Neural cell (in vitro differentiated cells): Measurements from ENCODE around the gene MBD5. TPM values are rescaled to one million over a fixed set of nuclear protein-coding genes. Genes with fewer than 3 reads are reported as not detected.

Source experiments
- H2AFZ ChIP-seq: fragments of 200-600, 300-800 bp; sonication (generic), shearing (Covaris generic); 2 replicates; pipeline ENCODE4 v1.6.0; 2014; ENCODE audit warnings: low read depth, mild to moderate bottlenecking, antibody characterized with exemption, low read length, moderate library complexity
- H3F3A ChIP-seq: fragments of 200-600 bp; shearing (Covaris generic); 2 replicates; pipeline ENCODE4 v1.6.1; 2016; ENCODE audit warnings: mild to moderate bottlenecking, moderate library complexity, mixed read lengths, antibody characterized with exemption, low read length; ENCODE audit not compliant: insufficient read depth, poor library complexity, severe bottlenecking
- H3K27ac ChIP-seq: fragments of 200-600, 300-800 bp; sonication (generic), shearing (Covaris generic); 2 replicates; pipeline ENCODE4 v1.5.1; 2014; ENCODE audit warnings: mild to moderate bottlenecking, low read length, moderate library complexity
- H3K27me3 ChIP-seq: fragments of 300-800, 200-600 bp; sonication (generic), shearing (Covaris generic); 2 replicates; pipeline ENCODE4 v1.6.0; 2014; ENCODE audit warnings: mild to moderate bottlenecking, low read depth, low read length, moderate library complexity; ENCODE audit not compliant: insufficient read depth
- H3K36me3 ChIP-seq: fragments of 300-800, 200-600 bp; sonication (generic), shearing (Covaris generic); 2 replicates; pipeline ENCODE4 v1.5.1; 2014; ENCODE audit warnings: mild to moderate bottlenecking, antibody characterized with exemption, low read length, moderate library complexity; ENCODE audit not compliant: insufficient read depth
- H3K4me2 ChIP-seq: fragments of 300-800, 200-600 bp; sonication (generic), shearing (Covaris generic); 2 replicates; pipeline ENCODE4 v1.6.0; 2014; ENCODE audit warnings: mild to moderate bottlenecking, low read length
- H3K4me3 ChIP-seq: fragments of 300-800, 200-600 bp; sonication (generic), shearing (Covaris generic); 2 replicates; pipeline ENCODE4 v1.5.1; 2014; ENCODE audit warnings: mild to moderate bottlenecking, low read length, moderate library complexity
- H3K79me2 ChIP-seq: fragments of 200-600 bp; shearing (Covaris generic); replicated peaks from 2 replicates; pipeline ENCODE4 v1.6.0; 2014; ENCODE audit warnings: mild to moderate bottlenecking, low read length, moderate library complexity; ENCODE audit not compliant: insufficient read depth
- H3K9ac ChIP-seq: fragments of 300-800, 200-600 bp; sonication (generic), shearing (Covaris generic); 2 replicates; pipeline ENCODE4 v1.6.1; 2016; ENCODE audit warnings: mild to moderate bottlenecking, low read length, mixed read lengths
- H3K9me2 ChIP-seq: fragments of 200-600 bp; shearing (Covaris generic); 2 replicates; pipeline ENCODE4 v1.6.1; 2016; ENCODE audit warnings: mild to moderate bottlenecking, low read length, mixed read lengths; ENCODE audit not compliant: insufficient read depth
- H3K9me3 ChIP-seq: fragments of 200-600, 300-800 bp; sonication (generic), shearing (Covaris generic); 2 replicates; pipeline ENCODE4 v1.6.1; 2016; ENCODE audit warnings: mild to moderate bottlenecking, mixed run types, low read length, moderate library complexity, mixed read lengths
- H4K20me1 ChIP-seq: fragments of 200-600 bp; shearing (Covaris generic); 2 replicates; pipeline ENCODE4 v1.6.1; 2016; ENCODE audit warnings: mild to moderate bottlenecking, mixed run types; ENCODE audit not compliant: insufficient read depth
- EP300 ChIP-seq: fragments of 450-650 bp; conservative IDR thresholded peaks from 2 replicates; pipeline ENCODE4 v1.6.1; 2014; ENCODE audit warnings: antibody characterized with exemption, mild to moderate bottlenecking, moderate library complexity; ENCODE audit not compliant: poor library complexity, severe bottlenecking
- EZH2 ChIP-seq: fragments of 200-600, 300-800 bp; shearing (Covaris generic), sonication (generic); IDR thresholded peaks from 2 replicates; pipeline ENCODE4 v1.6.1; 2014; ENCODE audit warnings: antibody characterized with exemption, low read length, borderline replicate concordance, mild to moderate bottlenecking; ENCODE audit not compliant: insufficient read depth, poor library complexity, severe bottlenecking
- MXI1 ChIP-seq: fragments of 450-650 bp; conservative IDR thresholded peaks from 2 replicates; pipeline ENCODE4 v1.6.1; 2014; ENCODE audit warnings: antibody characterized with exemption, mild to moderate bottlenecking; ENCODE audit not compliant: poor library complexity, severe bottlenecking
- POLR2AphosphoS5 ChIP-seq: IDR thresholded peaks from 2 replicates; pipeline ENCODE4 v1.6.1; 2012
- RAD21 ChIP-seq: fragments of 450-650 bp; conservative IDR thresholded peaks from 2 replicates; pipeline ENCODE4 v1.6.1; 2014; ENCODE audit warnings: antibody characterized with exemption, mild to moderate bottlenecking, moderate library complexity
- SMC3 ChIP-seq: fragments of 450-650 bp; conservative IDR thresholded peaks from 2 replicates; pipeline ENCODE4 v1.6.1; 2014; ENCODE audit warnings: antibody characterized with exemption, mild to moderate bottlenecking, moderate library complexity; ENCODE audit not compliant: poor library complexity
- TAF1 ChIP-seq: IDR thresholded peaks from 2 replicates; pipeline ENCODE4 v1.6.1; 2012; ENCODE audit warnings: low read depth
- polyA plus RNA-seq: library from polyadenylated mRNA; depleted of rRNA; stranded (reverse); fragments of >200 nt; gene quantifications from 2 replicates; pipeline ENCODE4 v1.2.3, GENCODE V29; 2014
- TF ChIP-seq, protein P1 (sequence below): fragments of 450-650 bp; IDR thresholded peaks from 2 replicates; pipeline ENCODE4 v1.5.1; 2014; ENCODE audit warnings: antibody characterized with exemption, mild to moderate bottlenecking, moderate library complexity; ENCODE audit not compliant: poor library complexity, severe bottlenecking
- TF ChIP-seq, protein P2 (sequence below): IDR thresholded peaks from 2 replicates; pipeline ENCODE4 v1.6.1; 2012; ENCODE audit warnings: borderline replicate concordance

Gene MBD5
- polyA plus RNA-seq, 1 donor from 2014 or later: 9.7 TPM

GRCh38 chr2:148540022-148540421, 519.1 kb downstream of the MBD5 start:
- no peak overlapping the region for H3K4me3 ChIP-seq
- H3K36me3 ChIP-seq: no peaks in the 10 kb centered on the region
- TF ChIP-seq, protein P1, sequence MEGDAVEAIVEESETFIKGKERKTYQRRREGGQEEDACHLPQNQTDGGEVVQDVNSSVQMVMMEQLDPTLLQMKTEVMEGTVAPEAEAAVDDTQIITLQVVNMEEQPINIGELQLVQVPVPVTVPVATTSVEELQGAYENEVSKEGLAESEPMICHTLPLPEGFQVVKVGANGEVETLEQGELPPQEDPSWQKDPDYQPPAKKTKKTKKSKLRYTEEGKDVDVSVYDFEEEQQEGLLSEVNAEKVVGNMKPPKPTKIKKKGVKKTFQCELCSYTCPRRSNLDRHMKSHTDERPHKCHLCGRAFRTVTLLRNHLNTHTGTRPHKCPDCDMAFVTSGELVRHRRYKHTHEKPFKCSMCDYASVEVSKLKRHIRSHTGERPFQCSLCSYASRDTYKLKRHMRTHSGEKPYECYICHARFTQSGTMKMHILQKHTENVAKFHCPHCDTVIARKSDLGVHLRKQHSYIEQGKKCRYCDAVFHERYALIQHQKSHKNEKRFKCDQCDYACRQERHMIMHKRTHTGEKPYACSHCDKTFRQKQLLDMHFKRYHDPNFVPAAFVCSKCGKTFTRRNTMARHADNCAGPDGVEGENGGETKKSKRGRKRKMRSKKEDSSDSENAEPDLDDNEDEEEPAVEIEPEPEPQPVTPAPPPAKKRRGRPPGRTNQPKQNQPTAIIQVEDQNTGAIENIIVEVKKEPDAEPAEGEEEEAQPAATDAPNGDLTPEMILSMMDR: no peak
- TF ChIP-seq TAF1 (no peak), POLR2AphosphoS5 (no peak), MXI1 (no peak), SMC3 (no peak), EP300 (no peak), RAD21 (no peak), EZH2 (no peak)
- TF ChIP-seq, protein P2, sequence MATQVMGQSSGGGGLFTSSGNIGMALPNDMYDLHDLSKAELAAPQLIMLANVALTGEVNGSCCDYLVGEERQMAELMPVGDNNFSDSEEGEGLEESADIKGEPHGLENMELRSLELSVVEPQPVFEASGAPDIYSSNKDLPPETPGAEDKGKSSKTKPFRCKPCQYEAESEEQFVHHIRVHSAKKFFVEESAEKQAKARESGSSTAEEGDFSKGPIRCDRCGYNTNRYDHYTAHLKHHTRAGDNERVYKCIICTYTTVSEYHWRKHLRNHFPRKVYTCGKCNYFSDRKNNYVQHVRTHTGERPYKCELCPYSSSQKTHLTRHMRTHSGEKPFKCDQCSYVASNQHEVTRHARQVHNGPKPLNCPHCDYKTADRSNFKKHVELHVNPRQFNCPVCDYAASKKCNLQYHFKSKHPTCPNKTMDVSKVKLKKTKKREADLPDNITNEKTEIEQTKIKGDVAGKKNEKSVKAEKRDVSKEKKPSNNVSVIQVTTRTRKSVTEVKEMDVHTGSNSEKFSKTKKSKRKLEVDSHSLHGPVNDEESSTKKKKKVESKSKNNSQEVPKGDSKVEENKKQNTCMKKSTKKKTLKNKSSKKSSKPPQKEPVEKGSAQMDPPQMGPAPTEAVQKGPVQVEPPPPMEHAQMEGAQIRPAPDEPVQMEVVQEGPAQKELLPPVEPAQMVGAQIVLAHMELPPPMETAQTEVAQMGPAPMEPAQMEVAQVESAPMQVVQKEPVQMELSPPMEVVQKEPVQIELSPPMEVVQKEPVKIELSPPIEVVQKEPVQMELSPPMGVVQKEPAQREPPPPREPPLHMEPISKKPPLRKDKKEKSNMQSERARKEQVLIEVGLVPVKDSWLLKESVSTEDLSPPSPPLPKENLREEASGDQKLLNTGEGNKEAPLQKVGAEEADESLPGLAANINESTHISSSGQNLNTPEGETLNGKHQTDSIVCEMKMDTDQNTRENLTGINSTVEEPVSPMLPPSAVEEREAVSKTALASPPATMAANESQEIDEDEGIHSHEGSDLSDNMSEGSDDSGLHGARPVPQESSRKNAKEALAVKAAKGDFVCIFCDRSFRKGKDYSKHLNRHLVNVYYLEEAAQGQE: no peak
- H3K27me3 ChIP-seq: no peaks in the 10 kb centered on the region
- no peaks in the 10 kb centered on the region for H4K20me1 ChIP-seq
- H3K4me2 ChIP-seq: no peak overlapping the region
- no peak overlapping the region for H3K9ac ChIP-seq
- H3K9me2 ChIP-seq: no peaks in the 10 kb centered on the region
- no peaks in the 10 kb centered on the region for H3F3A ChIP-seq
- no peak overlapping the region for H3K27ac ChIP-seq
- no peaks in the 10 kb centered on the region for H3K79me2 ChIP-seq
- no peaks in the 10 kb centered on the region for H3K9me3 ChIP-seq
- H2AFZ ChIP-seq: no peak overlapping the region

DNA sequence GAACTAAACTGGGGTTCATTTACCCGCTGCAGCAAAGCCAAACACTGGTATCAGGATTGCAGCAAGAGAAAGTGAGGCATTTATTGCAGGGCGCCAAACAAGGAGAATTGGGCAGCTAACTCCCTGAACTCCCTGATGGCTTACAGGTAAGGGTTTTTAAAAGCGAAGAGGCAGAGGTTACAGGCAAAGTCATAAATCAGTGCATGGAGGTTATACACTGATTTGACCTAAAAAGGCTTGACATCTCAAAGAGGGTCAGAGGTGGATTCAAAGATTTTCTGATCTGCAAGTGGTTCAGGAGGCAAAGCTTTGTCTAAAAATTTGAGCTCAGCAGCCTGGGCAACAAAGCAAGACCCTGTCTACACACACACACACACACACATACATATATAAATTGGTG, 520.9 kb downstream of the MBD5 start:
- Histone ChIP-seq H3K9me3 (no peaks in the 10 kb centered on the region), H3K79me2 (no peaks in the 10 kb centered on the region), H3K9ac (no peak overlapping the region), H3K27me3 (no peaks in the 10 kb centered on the region), H3K36me3 (no peaks in the 10 kb centered on the region), H3K27ac (no peak overlapping the region), H3K9me2 (no peaks in the 10 kb centered on the region), H3F3A (no peaks in the 10 kb centered on the region), H4K20me1 (no peaks in the 10 kb centered on the region), H2AFZ (no peak overlapping the region), H3K4me3 (no peak overlapping the region), H3K4me2 (no peak overlapping the region)
- TF ChIP-seq, protein P1: no peak
- TF ChIP-seq MXI1: no peak
- TF ChIP-seq SMC3: no peak
- no peak for TF ChIP-seq EP300
- TF ChIP-seq RAD21: no peak
- no peak for TF ChIP-seq POLR2AphosphoS5
- TF ChIP-seq, protein P2: no peak
- TF ChIP-seq TAF1: no peak
- no peak for TF ChIP-seq EZH2
